Activated T-cell treated with anti-CD3 and anti-CD28 coated beads for 48 hours (primary cell): ENCODE results near the gene ADGRA1.
"Not testable (repeated sequence)": the region's sequence is repeated elsewhere in the genome, so short reads cannot be mapped to it uniquely, and the experiment has no call there.

Experiments
- DNase-seq: peaks from one replicate; pipeline ENCODE4 v3.0.0-alpha.2; 2020; ENCODE audit warnings: low read depth

Gene ADGRA1

GRCh38 chr10:133096616-133097269 lies 9.0 kb downstream of the ADGRA1 start:
- no peak for DNase-seq

- no peak for DNase-seq
Measured at GRCh38 chr10:133097418-133097817, 9.7 kb downstream of the ADGRA1 start.

- DNase-seq = no peak
Measured at GRCh38 chr10:133097961-133098360, 10.2 kb downstream of the ADGRA1 start.

DNA sequence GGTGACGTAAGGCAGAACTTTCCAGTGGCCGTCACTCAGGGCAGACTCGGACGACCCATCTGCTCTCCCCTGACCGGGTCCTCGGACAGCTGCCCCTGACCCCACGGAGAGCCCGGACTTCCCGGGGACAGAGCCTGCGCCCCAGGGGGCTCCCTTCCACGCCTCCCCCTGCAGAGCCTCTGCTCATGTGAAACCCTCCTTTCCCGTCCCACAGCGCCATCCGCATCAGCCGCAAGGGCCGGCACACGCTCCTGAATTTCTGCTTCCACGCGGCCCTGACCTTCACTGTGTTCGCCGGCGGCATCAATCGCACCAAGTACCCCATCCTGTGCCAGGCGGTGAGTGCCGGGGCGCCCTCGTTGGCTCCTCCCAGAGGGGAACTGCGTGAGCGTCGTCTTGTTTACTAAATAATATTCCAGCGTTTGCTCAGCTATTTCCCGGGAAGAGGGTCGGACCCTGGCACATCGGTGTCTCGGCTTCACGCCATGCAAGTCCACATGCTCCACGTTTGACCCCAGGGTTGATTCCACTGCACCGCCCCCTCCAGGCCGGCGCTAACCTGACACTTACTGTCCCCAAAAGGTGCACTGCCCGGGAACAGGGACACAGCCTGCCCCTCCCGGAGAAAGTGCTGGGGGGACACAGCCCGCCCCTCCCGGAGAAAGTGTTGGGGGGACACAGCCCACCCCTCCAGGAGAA lies 10.9 kb downstream of the ADGRA1 start:
- no peak for DNase-seq

DNA sequence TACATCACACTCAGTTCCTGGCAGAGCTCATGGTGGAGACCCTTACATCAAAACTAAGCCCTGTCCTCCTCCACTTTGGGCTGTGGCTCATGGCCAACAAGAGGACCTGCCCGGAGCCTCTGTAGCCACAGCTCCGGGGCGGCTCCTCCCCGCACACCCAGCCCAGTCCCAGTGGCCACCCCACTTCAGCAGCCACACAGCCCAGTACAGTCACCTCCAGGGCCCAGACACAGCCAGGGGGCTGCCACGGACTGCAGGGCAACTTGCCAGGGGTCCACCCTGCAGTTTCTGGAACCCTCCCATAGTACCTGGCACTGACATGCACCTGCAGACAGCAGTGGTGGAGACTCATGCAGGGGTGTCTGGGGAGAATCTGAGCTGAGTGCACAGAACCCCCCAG lies 11.8 kb downstream of the ADGRA1 start:
- no peak for DNase-seq

- DNase-seq = no peak
Measured at GRCh38 chr10:133100186-133100585, 12.5 kb downstream of the ADGRA1 start.

DNA sequence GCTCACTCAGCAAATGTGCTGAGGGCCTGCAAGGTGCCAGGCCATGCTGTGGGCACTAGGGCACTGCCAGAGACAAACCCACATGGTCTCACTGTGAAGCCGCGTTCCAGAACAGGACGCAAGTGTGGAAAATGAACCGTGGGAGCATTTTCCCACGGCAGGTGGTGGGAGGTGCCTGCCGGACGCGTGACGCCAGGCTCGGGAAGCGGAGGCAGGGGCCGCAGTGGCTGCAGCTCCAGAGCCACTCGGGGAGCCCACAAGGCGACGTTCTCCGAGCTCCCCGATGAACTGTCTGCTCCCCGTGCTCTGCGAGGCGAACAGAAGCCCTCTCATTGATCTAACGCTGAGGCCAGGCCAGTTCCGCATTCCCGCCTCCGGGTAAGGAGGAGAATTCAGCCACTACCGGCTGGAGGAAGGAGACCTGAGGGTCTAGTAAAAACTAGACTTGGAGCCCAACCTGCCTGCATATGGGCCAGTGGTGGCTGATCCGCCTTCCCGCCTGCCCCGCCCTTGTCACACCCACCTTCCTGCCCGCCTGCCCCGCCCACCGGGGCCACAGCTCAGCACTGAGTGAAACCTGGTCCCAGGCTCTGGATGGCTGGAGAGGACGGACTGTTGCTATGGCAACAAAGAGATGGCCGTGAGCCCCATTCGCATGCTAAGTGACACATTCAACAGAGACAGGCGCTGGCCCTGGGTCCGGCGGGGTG lies 13.1 kb downstream of the ADGRA1 start:
- peak; percentile 32 for DNase-seq

DNA sequence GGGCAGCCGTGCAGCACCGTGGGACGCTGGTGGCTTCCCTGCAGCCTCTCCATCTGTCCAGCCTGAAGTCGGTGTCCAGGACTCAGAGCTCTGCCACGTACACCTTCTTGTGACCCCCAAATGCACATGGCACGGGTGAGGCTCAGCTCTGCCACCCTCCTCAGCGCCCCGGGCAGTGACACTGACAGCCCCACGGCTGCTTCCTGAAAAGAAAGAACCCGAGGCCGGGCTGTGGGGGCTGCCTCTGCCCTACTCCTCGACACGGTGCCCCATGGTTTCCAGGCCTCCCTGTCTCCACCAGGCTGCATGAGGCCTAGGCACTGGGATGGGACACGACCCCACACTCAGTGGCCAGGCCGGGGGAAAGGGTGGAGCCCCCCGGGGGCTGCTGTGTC lies 13.7 kb downstream of the ADGRA1 start:
- DNase-seq = no peak

DNA sequence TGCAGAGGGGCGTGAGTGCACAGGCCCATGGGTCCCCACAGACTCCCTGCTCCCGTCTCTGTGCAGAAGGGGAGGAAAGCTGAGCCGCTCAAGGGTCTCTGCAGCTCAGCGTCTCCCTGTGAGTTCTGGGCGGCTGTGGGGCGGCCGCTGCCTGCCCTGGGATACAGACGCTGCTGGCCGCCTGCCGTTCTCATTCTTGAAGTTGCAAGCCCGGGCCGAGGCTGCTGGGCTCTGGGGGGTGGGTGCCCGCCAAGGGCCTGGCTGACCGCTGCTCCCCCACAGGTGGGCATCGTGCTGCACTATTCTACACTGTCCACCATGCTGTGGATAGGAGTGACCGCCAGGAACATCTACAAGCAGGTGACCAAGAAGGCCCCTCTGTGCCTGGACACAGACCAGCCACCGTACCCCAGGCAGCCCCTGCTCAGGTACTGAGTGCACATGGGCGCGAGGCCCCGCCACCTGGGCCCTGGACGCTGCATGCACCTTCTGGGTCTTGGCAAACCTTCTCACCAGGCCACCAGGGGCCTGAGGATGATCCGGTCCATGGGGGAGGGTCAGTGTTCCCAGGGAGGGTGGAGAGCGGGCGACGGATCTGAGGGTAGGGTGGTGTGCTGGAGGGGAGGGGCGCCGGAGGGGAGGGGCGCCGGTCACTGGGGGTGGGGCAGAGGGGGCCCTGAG lies 14.8 kb downstream of the ADGRA1 start:
- no peak for DNase-seq

GRCh38 chr10:133103311-133103910 lies 15.7 kb downstream of the ADGRA1 start:
- no peak for DNase-seq

GRCh38 chr10:133104068-133104962 lies 16.6 kb downstream of the ADGRA1 start:
- DNase-seq = no peak

GRCh38 chr10:133104963-133105640 lies 17.4 kb downstream of the ADGRA1 start:
- DNase-seq = no peak

DNA sequence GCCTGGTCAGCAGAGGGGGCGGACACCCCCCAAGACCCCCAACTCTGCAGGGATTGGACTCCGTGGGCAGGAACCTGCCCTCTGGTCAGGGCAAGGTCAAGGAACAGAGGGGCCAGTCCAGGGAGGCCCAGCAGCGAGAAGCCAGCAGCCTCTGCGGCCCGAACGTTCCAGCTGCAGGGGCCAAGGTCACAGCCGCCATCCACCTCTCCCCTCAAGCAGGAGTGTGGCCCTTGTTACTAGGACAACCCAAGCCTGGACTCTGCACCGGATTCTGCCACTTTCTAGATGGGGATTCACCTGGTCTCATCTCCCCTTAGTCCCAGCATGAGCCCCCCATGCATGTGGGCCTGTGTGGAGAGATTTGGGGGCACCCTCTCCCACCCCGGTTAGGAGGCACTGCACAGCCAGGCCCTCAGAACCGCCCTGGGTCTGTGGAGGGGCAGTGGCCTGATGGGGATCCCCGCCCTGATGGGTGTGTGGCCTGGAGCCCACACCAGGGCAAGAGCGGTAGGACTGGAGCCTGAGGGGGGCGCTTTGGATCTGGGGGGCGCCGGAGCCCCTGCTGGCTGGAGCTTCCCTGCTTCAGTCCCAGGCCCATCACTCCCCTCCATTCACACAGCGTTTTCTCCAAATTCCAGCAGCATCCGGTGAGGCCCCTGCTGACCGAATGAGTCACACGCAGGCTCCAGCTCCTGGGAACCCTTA lies 18.1 kb downstream of the ADGRA1 start:
- DNase-seq = no peak

DNA sequence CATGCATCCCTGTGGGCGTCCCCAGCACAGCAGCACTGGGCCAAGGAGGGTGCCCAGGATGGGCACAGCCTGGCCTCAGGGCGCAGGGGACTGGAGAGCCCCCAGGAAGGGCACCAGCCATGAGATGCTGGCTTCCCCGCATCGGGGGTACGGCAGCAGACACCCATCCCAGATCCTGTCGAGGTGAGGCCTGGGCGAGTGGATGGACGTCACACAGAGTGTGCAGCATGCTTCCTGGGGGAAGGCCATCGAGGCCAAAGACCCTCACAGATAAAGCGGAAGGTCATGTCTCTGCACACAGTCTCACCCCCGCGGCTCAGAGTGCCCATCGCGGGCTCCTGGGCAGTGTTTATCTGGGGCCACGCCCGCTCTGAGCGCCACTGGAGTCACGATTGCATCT lies 18.8 kb downstream of the ADGRA1 start:
- no peak for DNase-seq

- no peak for DNase-seq
Measured at GRCh38 chr10:133107442-133107841, 19.7 kb downstream of the ADGRA1 start.

GRCh38 chr10:133109711-133110110 lies 22.0 kb downstream of the ADGRA1 start:
- DNase-seq = no peak

DNA sequence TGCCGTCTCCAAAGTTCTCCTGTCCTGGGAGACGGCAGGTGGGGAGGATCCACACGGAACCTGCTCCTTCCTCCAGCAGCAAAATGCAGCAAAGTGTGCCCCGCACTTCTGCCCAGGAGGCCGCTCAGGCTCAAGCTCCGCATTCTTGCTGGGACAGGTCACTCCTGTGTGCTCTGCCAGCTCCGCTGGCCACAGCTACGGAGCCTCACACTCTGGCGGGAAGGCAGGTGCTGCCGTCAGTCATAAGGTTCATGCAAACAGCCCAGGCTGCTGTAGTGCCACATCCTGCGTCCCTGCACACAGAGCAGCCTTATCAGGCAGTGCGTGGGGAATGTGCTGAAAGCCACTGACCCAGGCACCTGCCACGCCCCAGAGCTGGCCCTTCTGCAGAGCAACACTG lies 22.4 kb downstream of the ADGRA1 start:
- DNase-seq = no peak

DNA sequence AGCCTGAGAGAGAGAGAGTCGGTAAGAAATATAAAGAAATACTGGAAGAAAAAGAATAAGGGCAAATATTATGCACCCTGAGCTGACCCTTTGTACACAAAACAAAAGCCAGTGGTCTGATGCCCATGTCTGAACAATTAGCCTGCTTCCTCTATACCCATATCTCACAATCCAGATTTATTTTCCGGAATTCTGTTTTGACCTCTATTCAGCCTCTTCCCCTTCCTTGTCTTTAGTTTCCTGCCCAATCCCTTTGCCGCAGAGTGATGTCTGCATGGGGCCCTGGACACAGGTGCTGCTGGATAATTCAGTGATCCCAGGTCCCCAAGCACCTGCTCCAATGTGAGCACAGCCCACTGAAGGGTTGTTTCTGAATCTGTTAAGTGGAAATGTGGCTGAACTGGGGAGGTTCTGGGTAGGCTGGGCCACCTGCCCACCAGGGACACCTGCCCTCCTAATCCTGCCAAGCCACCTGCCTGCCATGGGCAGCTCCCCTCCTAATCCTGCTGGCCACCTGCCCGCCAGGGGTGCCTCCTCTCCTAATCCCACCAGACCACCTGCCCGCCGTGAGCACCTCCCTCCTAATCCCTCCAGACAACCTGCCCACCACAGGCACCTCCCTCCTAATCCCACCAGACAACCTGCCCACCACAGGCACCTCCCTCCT lies 23.0 kb downstream of the ADGRA1 start:
- DNase-seq = no peak

DNA sequence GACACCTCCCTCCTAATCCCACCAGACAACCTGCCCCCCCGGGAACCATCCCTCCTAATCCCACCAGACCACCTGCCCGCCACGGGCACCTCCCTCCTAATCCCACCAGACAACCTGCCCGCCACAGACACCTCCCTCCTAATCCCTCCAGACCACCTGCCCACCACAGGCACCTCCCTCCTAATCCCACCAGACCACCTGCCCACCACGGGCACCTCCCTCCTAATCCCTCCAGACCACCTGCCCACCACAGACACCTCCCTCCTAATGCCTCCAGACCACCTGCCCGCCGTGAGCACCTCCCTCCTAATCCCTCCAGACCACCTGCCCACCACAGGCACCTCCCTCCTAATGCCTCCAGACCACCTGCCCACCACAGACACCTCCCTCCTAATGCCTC lies 23.9 kb downstream of the ADGRA1 start:
- not testable (repeated sequence) for DNase-seq
